Activated effector memory CD4-positive, alpha-beta T cell treated with Interleukin-2 at 50 U/mL for 16 hours (primary cell): ENCODE data around the gene DUOX1.

Source experiments
- DNase-seq: peaks from one replicate; pipeline ENCODE4 v3.0.0-alpha.2; 2020

Gene DUOX1

DNA sequence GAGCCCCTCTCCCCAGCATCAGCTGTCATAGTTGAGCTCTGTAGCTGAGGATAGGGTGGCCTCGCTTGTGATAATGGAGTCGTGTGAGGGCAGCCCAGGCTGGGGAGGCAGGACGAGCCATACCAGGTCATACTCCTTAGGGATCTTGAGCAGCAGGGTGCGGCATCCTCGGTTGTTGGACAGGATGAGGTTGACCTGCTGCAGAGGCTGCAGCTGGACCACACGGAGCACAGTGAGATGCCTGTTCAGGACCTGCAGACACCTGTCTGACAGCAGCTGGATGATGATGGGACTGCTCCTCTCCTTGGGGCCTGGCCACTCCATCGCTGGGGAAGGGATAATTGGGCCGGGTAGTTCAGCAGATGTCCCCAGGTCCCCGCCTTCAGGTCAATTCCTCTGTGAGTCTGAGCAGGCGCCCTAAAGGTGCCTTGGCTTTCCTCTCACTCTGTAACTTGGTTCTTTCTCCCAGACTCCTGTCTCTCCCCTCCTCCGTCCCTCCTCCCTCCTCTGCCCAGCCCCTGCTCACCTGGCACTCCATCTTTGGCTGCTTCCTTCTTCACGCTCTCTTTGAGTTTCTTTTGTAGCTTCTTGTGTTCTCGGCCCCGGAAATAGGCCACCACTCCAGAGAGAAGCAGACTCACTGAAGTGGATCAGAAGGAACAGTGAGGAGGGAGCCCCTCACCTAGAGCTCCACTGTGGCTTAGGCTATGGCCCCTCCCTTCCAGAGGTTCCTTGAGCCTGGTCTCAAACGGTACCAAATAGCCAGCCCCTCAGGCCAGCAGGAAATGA lies 23.6 kb upstream of the DUOX1 start:
- no peak for DNase-seq

DNA sequence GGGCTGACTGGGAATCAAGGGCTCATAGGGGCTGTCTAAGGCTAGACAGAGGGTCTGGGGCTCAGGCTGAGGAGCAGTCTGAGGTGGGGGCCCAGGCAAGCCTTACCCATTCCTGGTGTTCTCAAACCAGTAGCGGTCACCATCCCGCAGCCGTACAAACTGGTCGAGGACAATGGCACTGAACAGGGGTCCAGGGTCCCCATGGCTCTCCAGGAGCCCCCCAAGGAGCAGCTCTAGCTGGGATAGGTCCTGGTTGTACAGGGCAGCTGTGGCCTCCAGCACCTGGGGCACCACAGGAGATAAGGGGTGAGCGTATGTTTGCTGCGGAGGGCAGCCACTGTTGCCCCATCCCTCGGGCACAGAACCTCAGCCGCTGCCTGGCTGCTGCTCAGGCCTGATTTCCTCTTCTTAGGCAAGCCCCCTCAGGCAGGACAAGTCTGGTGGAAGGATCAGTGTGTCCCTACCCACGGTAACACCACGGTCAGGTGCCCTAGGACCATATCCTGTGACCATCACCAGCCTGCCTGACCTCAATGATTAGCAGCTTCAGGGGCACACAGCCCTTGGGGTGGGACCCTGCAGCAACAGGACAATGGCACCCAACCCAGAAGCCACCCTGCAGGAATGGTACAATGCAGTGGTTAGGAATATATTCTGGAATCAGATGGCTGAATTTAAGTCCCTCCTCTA lies 21.7 kb upstream of the DUOX1 start:
- no peak for DNase-seq

DNA sequence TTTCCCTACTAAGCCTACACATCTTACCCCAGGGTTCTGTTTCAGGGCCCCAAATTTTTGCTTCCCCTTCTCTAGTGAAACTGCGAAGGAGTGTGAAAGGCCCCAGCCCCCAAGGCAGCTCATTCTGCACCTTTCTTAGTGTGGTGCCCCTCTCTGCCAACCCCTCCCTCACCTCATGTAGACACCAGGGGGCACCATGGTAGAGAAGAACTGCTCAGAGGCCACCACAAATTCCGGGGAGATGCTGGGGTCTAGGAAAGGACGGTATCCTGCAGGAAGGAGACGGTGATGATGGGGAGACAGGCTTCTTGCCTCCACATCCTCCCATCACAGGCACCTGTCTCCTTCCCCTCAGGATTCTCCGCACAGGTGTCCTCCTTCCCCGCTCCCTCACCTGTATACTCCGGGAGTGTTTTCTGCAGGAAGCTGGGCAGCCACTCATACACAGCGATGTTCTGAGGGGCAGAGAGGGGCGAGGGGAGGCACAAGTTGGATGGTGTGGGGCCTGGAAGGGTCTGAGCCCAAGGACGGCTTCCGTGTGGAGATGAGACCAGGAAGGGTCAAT lies 19.5 kb upstream of the DUOX1 start:
- no peak for DNase-seq

DNA sequence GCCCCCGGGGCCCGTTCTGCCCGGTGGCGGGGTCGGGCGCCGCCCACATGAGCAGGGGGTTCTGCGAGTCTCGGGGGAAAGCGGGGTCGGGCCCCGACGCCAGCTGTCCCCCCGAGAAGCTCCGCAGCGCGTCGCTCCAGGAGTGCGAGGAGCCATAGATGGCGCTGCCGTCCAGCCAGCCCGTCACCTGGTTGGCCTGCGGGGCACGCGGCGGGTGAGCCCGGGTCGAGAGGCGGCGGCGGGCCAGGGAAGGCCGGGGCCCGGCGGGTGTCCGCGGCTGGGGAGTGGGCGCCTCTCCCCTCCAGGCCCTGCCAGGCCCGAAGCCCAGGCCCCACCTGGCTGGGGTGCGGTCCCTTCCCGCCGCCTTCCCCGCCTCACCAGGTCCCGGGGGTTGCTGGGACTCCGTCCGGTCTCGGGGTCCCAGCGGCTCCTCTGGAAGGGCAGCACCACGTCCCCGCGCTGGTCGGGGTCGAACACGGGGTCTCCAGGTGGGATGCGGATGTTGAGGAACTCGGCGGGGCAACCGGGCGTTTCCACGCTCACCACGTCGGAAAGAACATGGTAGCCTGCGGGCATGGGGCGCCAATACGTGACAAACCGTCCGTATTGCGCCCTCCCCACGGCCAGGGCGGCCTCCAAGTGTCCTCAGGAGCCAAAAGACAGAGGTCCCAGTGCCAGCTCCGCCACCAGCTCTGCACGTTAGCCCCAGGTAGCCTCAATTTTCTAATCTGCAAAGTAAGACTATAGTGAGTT lies 18.2 kb upstream of the DUOX1 start:
- no peak for DNase-seq

DNA sequence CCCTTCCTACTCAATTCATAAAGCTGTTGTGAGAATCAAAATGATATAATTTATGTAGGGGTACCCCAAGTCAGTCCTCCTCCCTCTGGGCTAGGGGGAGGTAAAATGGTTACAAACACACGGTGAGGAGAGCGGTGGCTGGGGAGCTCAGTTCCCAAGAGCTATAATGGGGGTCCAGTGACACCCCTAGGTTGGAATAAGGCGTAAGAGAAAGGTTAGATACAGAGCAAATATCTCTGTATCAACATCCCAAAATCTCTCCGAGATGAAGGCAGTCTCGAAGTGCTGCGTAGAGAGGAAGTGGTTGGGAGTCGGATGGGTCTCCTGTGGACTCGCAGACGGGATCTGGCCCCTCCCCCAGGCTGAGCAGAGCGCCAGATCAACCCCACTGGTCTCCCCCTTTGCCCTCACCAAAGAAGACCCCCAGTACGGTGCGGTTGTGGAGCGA lies 17.6 kb upstream of the DUOX1 start:
- no peak for DNase-seq

DNA sequence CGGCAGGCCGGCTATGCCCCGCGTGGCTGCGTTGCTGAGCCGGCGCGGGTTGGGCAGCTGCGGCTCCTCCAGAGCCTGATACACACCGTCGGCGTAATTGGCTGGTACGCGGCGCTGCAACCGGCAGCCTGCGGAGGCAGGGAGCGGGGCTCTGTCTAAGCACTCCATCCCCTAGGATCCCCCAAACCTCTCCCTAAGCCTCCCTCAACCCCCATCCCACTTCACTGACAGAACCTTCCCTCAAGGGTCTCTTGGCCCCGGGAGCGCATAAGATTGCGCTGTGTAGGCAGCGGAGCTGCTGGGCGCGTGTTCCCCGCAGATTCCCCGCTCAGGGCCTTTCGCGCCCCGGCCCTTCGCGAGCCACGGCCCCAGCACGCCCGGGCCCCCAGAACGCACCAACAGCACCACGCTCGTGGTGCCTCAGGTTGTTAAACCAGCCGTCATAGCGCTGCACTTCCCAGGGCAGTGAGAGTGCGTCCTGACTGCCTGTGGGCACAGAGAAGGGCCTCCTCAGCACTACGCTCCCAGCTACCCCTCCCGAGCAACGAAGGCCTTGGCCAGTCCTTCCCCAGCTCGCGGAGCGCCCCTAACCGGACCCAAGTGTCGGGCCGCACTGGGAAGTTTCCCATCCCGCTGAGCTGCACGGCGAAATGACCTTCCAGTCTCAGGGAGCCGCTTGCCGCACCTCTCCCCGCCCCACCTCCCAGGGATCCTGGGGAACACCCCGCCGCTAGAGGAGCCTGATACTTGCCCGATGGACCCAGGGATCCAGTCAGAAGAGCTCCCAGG lies 17.0 kb upstream of the DUOX1 start:
- no peak for DNase-seq

DNA sequence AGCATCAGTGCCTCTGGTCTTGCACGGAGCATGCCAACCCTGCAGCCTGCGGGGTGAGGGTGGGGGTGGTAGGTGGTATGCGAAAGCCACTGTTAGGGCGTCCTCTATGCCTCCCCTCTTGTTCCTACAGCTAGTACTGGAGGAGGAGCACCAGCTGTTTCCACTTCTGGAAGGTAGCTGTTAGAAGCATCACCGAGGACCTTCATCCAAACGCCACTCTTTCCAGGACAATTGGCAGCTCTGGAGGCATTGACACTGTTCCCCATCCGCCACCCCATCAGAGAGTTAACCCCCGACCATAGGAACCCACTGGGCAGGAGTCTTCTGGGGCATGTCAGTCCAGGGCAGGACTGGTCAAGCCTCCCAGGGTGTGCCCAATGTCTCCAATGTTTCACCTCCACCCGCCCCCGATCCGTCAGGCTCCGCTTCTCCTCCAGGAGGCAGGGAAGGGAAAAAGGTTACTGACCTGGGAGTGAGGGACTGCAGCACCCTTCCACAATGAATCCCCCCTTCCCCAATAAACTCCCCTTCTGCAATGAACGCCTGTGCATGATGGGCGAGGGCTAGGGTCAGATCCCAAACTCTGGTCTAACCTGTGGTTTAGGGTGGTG lies 16.3 kb upstream of the DUOX1 start:
- DNase-seq: no peak

DNA sequence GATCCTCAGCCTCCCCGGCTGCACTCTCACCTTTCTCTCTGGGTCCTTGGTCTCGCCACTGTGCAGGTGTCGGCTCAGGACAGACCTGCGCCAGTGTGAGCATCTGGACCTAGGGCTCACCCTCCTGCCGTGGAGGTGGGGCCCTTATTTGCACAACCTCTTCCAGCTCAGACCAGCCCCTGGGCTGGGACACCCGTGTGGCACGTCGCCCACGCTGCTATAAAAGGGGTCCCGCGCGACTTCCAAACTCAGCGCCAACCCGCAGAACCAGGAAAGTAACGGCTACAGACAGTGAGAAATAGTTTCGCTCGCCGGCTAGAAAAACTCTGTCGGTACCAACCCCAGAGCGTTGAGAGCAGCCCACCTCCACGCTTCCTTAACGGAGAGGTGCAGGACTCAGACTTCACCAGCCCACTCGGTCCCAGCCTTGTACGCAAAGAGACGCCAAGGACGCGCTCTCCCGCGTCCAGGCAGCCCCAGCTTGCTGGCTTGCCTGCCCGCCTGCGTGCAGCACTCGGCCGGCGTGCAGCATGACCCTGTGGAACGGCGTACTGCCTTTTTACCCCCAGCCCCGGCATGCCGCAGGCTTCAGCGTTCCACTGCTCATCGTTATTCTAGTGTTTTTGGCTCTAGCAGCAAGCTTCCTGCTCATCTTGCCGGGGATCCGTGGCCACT lies 15.6 kb upstream of the DUOX1 start, which contains the start of the genes DUOX2 and DUOXA2:
DUOX2 (minus strand) TSS at position 97 of the 675 bp plus-strand sequence. CDS start 761 bp downstream, outside the sequence.
DUOXA2 (plus strand) TSS at position 251 of the 675 bp plus-strand sequence; CDS start at position 531, 280 bp downstream.
- DNase-seq: no peak

DNA sequence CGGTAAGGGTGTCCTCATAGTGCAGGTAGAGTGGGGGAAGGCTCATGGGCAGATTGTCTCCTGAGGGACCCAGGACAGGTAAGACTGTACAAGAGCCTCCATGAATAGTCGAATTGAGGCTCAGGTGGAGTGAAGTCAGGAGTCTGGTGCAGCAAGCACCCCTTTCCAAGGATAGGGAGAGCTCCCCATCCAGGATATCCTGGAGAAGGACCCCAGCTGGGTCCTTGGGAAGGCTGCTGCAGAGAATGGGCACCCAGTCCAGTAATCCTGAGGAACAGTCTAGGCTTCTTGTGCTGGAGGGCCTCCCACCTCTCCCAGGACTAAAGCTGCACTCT lies 15.1 kb upstream of the DUOX1 start:
- no peak for DNase-seq

DNA sequence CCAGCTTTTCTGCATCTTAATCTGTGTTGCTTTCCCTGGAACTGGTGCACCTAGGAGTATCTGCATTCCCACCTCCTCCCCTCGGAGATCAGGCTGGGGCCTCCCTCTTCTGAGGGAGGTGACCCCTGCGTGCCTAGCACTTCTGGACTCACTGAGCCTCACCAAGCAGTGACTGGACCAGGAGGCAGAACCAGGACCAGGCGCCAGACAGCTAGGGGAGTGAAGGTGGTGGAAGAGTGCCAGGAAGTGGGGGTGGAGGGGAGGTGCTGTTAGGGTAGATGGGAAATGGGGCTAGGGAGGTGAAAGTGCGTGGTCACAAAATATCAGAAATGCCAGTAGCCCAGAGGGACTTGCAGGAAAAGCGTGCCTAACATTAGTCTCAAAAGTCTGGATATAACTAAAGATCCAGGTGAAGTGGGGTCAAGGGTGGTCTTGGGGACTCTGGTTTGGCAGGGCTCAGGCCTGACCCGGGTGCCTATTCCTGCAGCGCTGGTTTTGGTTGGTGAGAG lies 14.4 kb upstream of the DUOX1 start:
- DNase-seq: no peak

DNA sequence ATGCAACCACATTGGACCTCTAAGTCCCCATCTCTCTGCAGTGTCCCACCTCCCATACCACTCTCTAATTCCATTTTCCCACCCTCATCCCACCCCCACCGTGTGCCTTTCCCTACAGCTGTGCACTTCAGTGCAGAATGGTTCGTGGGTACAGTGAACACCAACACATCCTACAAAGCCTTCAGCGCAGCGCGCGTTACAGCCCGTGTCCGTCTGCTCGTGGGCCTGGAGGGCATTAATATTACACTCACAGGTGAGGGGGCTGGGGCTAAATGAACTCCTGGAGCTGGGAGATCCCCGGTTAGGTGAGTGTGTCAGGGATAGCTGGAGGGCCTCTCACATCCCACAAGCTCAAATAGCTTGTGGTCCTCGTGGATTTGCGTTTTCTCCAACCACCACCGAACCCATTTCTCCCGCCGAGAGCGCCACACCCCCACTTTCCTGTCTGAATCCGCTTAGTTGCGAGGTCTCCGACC lies 13.8 kb upstream of the DUOX1 start:
- DNase-seq: no peak

DNA sequence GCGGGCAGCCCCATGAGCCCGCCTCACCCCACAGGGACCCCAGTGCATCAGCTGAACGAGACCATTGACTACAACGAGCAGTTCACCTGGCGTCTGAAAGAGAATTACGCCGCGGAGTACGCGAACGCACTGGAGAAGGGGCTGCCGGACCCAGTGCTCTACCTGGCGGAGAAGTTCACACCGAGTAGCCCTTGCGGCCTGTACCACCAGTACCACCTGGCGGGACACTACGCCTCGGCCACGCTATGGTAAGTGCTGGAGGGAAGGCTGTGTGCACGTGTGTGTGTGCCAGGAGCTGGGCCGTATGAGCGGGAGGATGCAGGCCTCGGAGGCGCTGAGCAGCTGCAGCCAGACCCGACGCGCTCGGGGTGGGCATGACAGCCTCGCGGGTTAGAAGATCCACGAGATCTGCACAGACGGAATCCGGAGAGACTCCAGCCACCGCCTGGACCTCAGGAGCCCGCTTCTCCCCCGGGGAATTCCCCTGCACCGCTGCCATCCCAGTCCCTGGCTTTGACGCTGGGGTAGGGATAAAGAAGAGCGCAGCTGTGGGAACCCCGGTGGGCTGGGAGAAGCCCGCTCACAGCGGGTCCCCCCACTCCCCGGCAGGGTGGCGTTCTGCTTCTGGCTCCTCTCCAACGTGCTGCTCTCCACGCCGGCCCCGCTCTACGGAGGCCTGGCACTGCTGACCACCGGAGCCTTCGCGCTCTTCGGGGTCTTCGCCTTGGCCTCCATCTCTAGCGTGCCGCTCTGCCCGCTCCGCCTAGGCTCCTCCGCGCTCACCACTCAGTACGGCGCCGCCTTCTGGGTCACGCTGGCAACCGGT lies 13.1 kb upstream of the DUOX1 start:
- DNase-seq: no peak

DNA sequence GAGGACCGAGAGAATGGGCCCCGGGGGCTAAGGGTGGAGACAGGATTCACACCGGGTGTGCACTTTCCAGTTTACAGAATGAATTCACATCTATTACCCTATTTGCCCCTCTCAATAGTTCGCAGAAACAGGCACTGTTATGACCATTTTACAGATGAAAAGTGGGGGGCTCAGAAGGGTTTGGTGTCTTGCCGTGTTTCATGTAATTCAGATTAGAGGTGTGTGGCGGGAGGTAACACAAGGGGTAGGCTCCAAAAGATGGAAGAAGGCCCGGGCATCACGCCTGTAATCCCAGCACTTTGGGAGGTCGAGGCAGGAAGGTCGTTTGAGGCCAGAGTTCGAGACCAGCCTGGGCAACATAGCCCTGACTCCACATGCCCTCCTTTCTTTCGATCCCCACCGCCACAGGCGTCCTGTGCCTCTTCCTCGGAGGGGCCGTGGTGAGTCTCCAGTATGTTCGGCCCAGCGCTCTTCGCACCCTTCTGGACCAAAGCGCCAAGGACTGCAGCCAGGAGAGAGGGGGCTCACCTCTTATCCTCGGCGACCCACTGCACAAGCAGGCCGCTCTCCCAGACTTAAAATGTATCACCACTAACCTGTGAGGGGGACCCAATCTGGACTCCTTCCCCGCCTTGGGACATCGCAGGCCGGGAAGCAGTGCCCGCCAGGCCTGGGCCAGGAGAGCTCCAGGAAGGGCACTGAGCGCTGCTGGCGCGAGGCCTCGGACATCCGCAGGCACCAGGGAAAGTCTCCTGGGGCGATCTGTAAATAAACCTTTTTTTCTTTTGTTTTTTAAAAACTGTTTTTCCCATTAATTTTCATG lies 12.3 kb upstream of the DUOX1 start:
- DNase-seq: no peak

DNA sequence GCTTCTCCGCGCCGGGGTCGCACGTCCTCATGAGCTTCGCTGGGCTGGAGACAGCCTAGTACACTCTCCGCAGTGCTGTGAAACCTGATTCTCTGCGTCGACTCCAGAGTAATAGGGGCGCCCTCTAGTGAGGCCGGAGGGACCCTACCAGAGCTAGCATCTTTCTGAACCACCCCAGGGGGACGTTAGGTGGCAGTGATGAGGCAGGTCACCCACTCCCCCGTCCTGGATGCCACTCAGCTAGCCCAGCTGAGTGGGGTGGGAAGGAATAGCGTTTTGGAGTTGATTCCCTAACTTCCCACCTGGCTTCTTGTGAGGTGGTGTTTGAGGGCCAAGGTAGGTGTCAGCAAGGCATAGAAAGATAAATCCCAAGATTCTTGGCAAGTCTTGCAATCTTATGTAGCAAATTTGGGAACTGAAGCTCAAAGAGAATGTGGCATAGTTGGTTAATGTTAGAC lies 11.6 kb upstream of the DUOX1 start:
- DNase-seq: peak; percentile 75

DNA sequence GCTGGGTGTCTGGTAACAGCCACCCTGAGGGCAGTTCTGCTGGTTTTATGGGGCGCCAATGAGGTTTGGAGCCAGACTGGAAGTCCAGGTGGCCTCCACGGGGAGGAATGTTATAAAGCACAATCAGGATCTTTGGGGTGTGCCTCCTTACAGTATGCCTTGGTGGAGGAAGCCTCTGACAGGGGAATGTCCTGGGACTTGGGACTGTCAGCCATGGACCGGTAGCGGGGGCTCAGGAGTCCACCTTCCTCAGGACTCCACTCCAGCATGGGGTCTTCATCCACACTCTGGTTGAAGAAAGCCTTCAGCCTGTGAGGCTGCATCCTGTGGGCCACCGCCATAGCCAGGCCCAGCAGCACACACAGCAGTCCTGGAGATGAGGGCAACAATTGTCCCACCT lies 10.8 kb upstream of the DUOX1 start:
- no peak for DNase-seq

DNA sequence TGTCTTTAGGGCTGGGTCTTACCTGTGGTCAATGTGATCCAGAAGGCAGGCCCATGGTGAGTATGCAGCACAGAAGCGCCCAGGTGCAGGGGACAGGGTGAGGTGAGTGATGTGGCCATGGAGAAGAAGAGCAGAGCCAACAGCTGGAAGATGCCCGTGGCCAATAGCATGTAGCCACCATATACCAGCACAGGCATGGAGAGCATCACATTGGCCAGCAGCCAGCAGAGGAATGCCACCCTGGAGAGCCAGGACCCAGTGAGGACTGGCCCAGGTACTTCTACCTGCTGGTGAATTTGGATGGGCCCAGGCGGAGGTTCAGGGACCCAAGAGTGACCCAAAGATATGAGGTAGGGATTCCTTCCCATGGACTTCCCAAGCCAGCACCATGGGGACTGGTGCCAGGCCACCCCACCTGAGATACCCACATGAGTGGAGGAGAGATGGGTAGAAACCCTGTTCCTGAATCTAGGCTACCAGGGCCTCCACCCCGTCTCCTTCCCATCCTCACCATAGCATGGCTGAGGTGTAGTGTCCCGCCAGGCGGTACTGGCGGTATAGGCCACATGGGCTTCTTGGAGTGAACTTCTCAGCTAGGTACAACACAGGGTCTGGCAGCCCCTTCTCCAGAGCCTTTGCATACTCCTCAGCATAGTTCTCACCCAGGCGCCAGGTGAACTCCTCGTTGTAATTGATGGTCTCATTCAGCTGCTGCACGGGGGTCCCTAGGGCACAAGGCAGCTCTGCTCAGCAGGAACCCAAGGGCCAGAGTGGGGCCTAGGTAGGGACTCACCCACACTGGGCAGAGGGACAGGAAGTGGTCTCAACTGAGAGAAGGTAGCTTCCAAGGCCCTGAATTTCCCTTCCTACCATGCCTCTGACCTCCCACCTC lies 9.5 kb upstream of the DUOX1 start:
- no peak for DNase-seq

DNA sequence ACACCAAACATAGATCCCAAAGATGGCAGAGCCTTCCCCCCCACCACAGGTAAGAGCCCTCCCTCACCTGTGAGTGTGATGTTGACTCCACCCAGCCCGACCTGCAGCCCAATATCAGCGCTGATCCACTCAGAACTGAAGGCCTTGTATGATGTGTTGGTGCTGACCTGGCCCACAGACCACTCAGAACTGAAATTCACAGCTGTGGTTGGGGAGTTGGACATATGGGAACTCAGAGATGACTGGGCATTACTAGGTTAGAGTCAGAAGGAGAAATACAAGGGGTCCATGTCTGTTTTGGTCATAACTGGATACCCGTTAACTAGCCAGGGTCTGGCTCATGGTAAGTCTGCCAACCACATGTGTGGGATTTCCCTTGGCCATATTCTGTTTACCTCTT lies 8.8 kb upstream of the DUOX1 start:
- DNase-seq: no peak
